NCI-H446 treated with DMSO at 0.1 percent for 48 hours (cell line): Measurements from ENCODE around the gene DCBLD1.
"Not testable (repeated sequence)": the region's sequence is repeated elsewhere in the genome, so short reads cannot be mapped to it uniquely, and the experiment has no call there.

Source experiments
- DNase-seq: peaks from one replicate; lab custom pipeline; 2025; lab: John Stamatoyannopoulos, UW

Gene DCBLD1

DNA sequence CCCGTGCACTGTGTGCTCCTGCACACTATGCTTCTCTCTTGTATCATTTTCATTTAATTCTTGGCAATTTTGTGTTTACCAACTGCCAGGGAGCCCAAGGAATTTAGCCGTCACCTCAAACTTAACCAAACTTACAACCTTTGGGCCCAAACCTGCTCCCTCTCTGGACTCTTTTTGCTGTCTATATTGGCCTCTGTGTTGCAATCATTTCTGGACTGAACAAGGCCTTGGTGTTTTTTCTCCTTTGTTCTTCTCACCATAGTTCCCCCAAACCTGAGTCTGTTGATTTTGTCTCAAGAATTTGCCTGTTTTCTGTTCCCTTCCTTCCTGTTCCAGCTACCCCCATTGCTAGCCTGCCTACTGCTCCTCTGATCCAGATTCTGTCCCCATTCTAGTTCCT lies 19.2 kb downstream of the DCBLD1 start:
- no peak for DNase-seq

DNA sequence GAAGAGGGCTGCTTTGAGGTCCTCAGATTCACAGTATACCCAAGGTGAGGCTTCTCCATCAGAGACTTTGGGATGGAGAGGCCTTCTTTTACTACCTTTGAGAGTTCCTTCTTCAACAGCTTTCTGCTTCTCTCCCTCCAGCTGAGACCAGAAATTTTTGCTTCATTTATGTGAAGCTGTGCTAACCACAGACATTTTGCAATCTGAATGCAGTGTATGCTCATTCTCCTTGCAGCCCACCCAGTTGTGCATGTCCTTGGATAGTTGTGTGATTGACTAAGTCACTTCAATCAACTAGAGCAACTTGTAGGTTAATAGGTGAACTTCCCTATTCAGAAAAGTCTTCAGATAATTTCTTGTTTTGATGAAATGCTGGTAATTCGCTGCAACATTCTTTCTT lies 20.1 kb downstream of the DCBLD1 start:
- DNase-seq: no peak

DNA sequence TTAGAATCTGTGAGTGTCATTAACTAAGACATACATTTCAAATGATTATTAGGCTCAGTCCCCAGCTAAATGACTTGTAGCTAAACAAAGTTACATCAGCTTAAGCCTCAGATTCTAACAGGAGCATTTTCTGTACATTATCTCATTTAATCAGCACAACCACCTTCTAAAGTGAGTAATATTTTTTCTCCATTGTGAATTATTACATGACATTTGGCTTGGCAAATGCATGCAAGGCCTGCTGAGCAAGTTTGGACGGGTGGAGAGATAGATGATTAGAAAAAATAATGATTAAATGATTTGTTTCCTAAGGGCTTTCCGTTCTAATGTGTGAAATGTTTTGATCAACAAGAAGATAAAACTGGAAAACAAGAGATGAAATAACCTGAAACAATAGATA lies 20.7 kb downstream of the DCBLD1 start:
- DNase-seq: no peak

DNA sequence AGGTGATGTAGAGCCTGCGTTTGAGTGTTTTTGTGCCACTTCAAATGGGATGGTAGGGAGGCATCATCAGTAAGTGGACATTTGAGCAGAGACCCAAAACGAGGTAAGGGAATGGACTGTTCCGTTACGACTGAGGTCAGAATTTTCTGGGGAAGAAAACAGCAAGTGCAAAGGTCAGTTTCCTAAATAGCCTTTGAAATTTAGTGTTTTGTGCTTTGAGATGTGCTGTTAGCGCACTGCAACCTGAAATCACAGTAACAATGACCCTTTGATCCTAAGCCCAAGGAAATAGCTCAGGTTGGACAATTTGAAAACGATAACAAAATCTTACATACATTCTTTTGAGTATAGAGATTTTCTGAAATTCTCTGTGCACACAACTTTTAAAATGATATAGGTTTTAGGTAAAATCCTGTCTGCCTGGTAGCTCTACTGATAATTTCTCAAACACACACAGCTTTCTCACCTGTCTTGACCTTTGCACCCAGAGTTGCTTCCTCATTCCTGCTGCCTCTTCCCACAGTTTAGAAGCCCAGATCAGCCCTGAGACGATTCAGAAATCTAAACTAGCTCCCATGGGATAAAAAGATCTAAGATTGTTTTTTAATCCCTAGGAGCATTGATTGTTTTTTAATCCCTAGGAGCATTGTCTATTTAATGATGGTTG lies 22.1 kb downstream of the DCBLD1 start:
- DNase-seq: no peak

DNA sequence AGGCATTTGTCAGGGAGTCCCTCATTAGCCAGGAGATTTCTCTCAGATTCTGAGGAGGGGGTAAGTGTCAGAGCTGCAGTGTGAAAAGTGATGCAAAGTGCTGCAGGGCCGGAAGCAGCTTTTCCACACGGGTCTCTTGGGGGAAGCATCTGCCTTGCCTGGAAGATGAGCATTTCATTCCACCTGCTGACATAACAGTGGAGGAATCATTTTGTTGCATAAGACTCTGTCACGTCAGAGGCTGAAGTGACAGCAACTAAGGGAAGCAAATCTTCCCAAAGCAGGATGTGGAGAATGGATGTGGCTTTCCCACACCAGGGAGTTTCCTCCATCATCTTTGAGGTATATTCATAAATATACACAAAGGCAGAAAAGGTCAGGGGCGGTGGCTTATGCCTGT lies 22.8 kb downstream of the DCBLD1 start:
- no peak for DNase-seq

DNA sequence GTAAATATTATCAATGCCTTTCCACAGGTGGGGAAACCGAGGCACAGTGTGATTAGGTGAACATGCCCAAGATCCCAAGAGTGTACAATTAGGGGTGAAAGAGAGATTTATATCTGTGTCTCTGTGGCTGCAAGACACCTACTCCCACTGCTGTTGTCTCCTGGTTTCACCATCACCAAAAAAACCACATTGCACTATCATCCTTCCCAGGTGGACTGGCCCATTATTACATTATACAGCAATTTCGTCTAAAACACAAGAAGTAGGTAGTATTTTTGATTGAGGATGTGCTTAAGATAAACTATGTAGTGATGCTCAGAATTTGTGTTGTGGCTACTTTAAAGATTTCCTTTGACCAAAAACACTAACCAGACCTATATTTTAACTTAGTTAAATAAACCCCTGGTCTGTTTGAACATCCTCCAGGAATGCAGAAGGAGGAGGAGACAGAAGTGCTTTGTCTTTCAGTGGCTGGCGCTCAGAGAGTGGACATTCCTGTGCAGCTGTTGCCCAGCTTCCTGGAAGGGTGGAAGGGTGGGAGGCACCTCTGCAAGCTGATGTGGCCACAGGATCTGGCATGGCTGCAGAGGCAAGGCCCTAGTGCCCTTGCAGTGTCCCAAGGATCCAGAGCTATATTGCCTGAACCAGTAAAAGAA lies 23.8 kb downstream of the DCBLD1 start:
- DNase-seq: no peak

DNA sequence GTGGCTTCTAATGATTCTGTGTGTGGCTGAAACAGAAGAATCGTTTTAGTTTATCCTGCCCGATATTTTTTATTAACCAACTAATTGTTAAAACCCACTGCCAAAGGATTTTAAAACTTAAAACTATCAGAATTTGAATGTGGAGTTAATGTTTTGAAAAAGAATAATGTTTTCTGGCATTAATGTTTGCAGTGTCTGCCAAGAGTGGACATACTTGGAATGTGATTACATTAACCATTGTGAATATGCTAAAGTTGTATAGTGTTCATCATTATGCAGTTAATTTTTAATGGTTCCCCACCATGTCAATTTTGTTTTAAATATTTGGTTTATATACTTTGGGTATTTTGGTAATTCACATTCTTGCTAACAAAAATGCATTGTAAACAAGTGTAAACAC lies 24.4 kb downstream of the DCBLD1 start:
- no peak for DNase-seq

DNA sequence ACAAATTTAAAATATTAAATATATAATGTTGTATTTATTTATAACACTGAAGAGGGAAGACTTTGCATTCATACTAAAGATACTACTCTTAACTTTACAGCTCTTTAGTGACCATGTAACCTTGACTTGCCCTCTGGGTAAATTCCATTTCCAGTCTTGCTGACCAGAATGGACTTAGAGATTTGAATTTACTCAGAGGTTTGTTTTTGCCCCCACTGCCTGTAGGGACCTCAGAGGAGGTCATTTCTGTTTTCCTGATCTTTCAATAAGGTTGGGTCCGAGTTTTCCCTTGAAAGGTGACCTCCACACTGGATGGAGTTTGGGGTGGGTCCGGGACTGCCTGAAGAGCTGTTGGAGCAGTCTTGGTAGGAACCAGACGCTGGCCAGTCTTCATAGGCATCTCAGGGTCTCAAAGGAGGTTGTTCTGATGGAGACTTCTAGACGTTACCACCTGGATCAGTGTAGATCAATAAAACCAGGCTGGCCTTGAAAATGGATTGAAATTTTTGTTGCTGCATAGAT lies 26.0 kb downstream of the DCBLD1 start:
- DNase-seq: no peak

DNA sequence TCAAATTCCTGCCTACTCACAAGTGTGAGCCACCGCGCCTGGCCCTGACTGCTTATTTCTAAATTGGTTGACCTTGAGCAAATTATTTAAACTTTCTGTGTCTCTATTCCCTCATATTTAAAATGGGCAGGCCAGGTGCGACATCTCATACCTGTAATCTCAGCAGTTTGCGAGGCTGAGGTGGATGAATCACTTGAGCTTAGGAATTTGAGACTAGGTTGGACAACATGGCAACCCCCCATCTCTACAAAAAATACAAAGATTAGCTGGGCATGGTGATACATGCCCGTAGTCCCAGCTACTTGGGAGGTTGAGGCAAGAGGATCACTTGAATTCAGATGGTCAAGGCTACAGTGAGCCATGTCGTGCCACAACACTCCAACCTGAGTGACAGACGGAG lies 26.5 kb downstream of the DCBLD1 start:
- DNase-seq: no peak

DNA sequence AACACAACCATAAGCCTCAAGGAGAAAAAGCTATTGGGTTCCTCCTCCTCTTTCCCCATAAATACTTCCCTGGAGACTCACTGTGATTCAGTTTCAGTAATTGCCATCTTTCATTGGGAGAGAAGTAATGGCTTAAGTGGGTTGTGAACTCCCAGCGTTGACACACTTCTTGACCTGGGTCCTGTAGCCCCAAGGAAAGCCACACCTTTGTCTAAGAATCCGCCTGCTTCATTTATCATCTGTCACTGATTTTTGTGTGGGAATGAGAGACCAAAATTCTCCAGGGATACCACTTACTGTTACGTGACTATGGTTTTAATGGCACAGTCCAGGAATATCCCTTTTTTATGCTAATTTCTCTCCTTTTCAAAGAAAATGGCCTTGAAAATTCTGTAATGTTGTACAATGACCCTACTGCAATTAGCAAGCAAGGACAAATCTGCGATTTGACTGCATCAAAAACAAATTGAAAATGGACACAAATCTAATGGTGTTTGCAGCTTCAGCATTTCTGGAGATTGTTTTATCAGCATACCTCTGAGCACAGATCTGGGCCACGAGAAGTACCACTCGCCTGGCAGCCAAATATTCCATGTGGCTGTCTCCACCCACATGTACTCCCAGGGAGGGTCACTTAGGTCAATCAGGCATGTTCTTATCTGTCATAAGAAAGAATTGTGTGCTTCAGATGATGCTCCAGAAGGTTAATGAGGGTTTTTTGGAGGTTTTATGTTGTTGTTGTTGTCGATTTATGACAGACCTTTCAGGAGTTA lies 29.8 kb downstream of the DCBLD1 start:
- DNase-seq: no peak

DNA sequence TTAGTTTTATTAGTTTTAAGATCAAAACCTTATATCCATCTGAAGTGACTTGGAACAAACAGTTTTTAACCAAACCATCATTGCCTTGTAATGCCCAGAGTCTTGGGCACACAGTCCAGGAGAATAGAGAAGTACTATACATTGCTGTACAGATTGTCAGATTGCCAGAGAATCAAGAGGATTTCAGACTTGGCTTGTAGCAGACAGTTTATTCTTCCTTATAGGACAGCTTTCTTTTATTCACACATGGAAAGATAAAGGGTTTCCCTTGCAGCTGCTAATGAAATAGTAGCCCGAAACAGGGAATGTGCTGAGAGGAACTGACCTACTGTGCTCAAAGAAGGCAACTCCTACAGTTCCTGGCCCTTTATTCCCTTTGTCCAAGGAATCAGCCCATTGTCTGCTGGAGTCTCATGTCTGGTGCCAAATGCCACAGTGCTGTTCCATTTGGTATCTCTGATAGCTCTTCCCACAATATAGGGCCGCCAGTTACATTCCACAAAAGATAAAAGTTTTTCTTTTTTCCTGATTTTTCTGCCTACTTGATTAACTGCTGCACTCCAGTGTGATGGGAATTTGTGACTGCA lies 30.6 kb downstream of the DCBLD1 start:
- DNase-seq: no peak

DNA sequence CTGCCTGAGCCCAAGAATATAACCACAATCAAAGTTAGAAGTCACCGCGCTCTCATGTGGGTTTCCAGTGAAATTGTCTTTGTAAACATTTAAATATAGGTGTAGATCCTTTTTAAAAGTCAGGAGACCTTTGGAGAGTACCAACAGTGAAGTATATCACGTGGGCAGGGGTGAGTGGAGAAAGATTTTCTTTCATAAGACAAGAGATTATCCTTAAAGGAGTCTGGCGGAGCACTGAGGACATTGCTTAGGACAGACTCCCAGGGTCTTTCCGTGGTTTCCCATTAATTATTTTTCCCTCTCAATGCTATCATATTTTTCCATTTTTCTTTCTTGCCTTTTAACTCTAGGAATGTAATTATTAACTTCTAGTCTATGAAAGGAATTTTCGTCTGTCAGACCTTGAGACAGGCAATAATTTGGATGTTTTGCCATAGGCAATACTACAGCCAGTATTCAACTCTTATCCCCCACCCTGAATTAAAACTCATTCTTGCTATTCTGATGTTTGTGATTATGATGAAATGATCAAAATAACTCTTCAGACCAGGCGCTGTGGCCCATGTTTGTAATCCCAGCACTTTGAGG lies 31.4 kb downstream of the DCBLD1 start:
- DNase-seq: no peak

DNA sequence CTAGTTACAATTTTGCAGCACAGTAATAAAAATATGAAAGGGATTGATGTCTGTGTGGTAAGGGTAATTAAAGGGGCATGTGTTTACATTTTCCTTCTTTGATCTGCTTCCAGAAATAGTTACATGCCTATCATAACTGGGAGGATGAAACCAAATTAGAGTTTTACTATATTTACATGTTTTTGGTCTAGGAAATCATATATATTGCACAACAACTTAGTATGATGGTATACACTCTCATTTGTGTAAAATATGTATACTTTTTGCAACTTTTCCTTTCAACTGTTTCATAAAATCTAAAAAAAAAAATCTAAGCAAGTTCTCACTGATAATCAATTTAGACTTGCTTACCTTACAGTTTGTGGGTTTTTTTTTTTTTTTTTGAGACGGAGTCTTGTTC lies 32.2 kb downstream of the DCBLD1 start:
- no peak for DNase-seq

DNA sequence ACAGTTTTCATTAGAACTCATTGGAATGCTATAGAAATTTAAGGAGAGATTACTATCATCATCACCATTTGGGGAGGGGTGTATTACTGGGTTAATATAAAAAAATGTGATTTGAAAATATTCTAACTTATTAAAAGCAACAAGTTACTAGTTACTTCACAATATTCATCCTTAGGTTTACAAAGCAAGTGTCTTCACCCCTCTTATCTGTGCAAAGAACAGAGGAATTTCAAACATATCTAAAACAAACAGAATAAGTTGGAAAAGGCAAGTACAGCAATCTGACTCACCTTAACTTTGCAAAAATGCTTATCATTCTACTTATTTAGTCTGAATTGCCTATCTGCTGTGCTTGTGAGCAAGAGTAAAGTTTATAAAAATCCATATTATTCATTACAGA lies 32.9 kb downstream of the DCBLD1 start:
- DNase-seq: no peak

DNA sequence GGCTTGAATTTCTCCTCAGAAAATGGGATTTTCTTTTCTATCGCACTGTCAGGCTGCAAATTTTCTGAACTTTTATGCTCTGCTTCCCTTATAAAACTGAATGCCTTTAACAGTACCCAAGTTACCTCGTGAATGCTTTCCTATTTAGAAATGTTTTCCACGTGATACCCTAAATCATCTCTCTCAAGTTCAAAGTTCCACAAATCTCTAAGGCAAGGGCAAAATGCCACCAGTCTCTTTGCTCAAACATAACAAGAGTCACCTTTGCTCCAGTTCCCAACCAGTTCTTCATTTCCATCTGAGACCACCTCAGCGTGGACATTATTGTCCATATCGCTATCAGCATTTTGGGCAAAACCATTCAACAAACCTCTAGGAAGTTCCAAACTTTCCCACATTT lies 35.5 kb downstream of the DCBLD1 start:
- not testable (repeated sequence) for DNase-seq

DNA sequence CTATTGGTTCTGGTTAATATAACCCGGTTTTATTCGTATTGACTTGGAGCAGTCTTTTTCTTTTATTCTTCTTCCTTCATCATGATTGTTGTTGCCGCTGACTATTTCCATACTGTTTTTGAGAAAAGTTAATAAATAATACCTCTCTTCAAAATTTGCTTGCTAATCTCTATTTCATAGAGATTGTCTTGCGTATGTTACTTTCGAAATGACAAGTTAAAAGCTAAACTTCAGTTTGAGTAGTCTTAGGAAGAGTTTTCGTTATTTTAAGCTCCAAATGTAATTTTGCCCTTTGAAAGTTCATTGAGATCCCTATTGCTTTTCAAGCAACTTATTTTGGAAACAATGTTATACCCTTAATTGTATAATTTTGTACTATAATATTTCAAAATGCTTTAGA lies 36.4 kb downstream of the DCBLD1 start:
- DNase-seq: no peak

DNA sequence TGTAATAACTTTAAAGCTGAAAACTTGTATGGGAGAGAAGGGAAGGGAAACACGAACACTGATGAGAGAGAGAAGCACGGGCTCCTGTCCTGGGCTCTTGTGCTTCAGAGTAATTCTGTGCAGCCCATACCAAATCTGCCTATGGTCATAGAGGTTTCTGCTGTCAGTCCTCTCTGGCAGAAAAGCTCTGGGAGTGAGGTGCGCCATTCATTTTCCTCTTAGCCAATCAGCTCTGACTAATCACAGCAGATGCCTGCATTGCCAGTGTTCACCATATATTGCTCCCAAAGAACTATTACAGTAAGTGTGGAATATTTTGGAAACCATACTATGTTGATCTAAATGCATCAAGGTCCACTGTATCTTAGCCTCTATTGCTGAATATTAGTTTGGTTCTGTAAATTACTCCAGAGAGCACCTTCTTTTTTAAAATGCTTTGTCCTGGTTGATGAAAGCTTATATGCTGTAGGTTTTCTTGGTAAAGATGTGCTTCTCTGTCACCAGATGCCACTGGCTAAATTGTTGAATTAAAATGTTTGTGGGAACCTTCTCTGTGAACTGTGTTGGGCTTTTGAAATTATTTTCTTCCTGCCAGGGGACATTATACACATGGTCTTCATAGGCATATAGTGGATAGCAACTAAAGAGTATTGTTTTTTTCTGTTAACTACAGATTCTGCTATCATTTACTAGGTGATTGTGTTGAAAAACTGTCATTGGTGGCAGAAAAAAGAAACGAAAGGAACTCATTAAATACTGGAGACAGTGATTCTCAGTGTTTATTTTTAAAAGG lies 38.3 kb downstream of the DCBLD1 start:
- no peak for DNase-seq

DNA sequence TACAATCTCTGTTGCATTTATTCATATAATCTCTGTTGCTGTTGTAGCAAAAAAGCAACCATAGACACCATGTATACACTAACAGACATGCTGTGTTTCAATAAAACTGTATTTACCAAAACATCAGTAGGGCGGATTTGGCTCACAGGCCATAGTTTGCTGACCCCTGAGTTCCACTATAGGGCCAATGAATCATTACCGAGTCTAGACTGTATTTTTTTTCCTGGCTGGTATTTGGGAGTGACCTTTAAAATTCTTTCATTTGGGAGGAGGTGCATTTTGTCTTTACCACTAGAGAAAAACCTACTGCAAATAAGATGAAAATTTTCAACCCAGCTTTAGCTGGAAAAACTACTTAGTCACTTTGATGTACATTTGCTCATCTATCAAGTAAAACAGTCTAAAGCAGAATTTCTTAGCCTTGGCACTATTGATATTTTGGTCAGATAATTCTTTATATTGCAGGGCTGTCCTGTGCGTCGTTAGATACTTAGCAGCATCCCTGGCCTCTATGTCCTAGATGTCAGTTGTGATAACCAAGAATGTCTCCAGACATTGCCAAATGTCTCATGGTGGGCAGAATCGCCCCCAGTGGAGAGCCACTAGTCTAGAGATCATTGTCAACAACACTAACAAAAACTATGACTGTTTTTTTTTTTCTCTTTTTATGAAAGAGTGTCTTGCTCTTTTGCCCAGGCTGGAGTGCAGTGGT lies 39.5 kb downstream of the DCBLD1 start:
- DNase-seq: no peak

DNA sequence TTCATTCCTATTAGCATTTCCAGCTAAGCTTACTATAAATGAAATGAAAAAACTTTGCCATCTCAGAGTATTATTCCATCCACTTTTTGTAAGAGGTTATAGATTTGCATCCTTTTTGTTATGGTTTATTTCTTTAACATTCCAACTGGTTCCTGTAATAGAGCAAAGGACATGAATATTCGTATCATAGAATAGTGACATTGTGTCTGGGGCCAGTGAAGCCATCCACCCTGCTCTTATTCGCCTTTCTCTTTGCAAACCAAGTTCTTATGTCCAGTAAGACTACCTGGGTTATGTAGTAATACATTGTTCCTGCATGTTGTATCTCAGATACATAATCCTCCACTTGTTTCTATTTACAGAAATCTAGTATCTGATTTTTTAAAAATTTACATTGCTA lies 43.1 kb downstream of the DCBLD1 start:
- no peak for DNase-seq

DNA sequence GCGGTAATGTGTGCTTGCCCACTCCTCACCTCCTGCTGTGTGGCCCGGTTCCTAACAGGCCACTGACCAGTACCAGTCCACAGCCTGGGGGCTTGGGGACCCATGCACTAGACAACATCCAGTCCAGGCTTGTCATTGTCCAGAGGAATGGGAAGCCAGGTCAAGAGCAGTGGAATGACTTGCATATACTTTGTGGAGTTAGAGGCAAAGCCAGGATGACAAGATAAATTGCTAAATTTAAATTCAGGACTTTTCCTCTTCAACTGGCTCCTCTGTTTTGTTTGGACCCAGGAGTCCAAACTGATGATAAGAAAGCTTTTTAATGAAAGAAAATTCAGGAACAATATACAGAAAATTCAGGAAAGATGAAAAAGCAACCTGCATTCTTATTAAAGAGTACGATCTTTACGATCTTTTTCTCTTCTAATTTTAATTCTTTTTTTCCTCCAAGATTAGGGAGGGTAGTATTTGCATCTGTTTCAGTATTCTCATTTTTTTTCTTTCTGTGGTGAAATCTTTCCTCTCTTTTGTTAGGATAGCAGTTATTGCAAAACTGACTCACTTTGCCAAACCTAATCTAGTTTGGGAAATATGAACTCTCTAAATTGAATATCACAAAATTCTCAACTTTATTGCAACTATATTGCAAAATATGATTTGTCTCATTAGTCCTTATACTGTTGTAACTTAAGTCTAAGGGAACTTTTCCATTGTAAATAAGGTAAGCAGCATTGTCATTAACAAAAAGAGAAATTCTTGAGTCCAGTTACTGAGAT lies 48.2 kb downstream of the DCBLD1 start:
- no peak for DNase-seq
